ENCODE data around the gene ETS2.

Gene ETS2

DNA sequence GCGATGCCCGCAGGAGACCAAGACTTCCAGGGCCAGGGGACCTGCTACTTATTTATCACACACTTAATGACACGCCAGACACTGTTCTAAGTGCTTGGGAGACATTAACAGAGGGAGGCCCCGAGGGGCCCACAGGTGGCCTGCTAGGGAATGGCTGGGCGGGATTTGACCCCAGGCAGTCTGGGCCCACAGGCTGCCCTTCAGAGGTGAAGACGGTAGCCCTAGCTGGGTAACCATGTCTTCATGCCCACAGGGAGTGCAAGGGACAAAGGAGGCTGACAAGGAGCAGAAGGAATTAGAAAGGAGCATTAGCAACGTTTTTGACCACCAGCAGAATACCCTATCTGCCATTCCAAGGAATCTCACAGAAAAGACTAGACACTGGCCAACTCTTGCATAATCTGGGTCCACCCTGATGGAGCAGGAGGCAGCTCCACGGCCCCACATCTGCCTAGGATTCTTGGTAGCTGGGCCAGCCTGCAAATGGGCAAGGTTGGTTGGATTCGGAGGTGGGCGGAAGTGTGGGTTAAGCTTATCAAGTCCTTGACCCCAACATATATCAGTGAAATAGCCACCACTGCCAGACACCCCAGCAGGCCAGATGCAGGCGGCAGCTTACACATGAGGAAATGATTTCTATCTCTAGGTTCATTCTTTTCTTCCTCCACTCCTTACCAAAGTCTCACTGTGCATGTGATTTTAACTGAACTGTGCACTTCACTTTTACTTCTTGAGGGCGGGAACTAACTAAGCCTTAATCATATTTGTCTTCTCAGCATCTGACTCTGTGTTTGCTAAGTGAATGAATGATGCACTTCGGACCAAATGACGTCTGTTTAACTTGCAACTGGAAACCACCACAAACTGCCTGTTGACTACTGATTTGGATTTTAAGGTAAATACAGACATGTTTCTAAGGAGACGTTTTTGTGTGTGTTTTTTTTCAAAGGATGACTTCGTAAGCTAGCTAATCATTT, 3.4 kb upstream of the ETS2 start:
- DNase-seq (ENCODE audit: low spot score): no peak

DNA sequence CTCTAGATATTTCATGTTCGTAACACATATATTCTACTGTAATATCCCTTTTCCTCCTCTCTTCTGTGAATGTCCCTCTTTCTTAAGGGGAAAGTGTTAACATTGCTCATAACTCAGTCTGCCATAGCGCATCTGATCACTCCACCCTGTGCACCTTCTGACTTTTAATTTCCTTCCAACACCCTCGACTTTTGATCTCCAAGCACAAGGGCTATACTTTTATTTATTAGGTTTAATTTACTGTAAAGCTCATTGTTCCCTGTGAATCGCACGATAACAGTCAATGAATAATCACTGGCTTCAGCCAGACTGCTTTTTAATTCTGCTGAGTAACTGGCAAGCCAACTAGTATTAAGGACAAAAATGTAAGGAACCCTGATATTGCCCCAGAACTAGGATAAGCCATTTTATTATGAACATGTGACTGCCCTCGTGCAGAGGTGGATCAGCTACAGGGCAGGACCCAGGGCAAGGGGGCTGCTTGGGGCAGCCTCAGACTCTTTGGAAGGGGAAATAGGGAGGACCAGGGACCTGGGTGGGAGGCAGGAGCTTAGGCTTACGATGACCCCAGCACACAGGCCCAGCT, 2.6 kb upstream of the ETS2 start:
- DNase-seq (ENCODE audit: low spot score): no peak

DNA sequence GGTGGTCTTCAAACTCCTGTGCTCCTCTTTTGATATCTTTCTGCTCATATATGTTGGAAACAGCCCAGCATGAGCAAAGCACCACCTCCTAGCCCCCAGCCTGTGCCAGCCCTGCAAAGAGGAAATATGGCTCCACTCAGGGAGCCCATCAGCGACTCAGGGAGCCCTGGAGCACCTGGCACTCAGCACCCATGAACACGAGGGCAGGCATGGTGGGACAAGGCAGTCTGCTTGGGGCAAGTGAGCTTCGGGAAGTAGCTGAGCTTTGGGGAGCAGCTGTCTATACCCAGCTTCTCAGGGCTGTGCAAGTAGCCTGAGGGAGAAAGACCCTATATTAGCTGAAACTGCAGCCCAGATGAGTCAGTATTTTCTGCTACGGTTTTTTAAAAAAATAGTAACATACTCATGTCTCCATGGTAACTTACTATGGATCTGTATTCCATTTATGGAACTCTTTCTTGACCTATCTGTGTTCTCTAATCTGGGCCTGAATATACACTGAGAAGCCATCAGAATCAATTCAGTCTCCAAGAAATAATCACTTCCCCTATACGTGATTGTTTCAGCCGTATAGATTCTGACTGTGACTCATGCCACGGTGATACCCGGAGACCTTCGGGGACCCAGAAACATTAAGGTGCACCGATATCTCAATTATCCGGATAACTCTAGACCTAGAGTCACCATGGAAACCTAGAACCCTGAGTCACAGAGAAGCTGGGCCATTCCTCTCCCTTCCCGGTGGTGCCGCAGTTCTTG, 1.5 kb upstream of the ETS2 start:
- DNase-seq (ENCODE audit: low spot score): peak; percentile 26

DNA sequence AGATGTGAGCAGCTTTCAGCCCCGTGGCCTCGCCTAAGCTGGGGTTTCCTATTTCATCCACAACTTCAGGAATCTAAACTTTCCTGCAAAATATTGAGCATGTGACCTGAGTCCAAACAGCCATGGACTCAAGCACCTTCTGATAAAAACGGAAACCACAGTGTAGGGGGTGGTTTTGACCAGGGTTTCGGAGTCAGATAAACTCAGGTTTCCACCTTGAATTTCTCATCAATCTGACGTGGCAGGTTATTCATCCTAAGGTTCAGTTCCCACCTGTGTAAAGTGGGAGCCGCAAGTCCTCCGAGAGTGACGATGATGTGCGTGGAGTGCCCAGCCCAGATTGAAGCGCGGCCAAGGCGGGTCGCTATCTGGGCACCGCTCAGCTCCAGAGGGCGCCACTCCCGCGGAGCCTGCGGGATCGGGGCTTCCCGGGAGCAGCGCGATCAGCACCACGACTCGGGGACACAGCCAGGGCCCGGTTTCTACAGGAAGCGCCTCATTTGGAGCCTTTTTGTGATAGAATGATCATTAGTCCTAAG, 871 bp upstream of the ETS2 start:
- DNase-seq (ENCODE audit: low spot score): peak; percentile 74

DNA sequence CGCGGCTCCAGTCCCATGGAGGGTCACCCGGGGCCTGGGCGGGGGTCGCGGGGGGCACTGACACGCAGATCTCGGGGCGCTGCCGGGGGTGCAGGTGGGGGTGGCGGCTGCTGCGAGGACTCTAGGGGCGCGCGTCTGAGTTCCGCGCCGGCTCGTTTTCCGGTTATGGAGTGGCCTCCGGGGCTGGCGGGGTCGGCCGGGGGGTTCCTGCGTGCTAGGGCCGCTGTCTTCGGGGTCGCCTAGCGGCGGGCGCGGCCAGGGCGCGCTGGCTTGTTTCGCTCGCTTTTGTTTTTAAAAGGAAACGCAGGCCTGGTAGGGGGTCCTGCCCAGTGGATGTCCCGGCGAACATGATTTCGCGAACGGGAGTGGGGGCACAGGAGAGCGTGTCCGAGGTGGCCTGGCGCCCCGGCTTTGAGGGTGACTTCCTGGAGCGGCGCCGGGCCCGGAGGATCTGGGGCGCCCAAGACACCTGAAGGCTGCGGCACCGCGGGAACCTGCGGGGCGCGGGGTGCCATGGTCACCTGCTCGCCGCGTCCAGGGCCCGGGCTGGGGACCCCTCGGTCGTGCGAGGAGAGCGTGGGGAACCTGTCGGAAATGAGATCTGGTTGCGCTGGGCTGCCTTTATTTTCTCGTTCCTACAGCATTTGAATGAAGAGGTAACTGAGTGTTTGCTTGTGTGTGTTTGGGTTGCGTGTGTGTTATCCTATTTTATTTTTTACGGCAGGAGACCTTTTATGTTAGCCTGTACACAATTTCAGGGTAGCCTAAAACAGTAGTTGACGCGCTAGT, 618 bp downstream of the ETS2 start:
- DNase-seq (ENCODE audit: low spot score): peak; percentile 43

DNA sequence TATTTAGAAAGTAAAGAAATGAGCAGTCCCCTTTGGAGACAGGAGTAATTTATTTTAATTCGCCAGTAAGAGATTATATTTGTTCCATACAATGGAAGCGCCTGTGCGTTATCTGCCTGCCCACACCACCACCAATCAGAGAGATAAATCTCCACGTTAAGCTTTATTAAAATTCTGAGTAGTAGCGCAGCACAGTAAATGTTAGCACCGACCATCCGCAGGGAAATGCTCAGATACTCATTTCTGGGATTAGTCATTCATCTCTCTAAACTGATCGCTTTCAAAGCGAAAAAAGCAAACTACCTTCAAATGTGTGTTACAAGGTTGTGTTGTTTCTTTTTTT, 1.2 kb downstream of the ETS2 start:
- DNase-seq (ENCODE audit: low spot score): no peak

DNA sequence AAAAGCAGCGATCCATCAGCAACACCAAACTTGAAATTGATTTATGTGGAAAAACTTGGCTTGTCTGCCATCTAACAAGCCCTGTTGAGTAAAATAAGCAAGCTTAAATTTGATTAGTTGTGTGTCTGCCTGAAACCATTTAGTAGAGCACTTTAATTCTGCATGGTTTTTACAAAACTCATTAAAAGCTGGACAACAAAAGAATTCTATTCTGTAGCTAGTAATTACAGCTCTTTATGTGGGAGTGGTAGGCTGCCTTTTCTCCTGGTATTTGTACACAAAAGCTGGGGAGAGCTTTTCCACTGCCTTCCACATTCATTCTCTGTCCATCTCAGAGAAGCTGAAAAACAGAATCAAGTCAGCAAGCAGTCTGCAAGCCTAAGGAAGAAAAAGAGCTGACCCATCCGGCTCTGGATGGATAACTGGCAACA, 1.7 kb downstream of the ETS2 start:
- DNase-seq (ENCODE audit: low spot score): no peak

DNA sequence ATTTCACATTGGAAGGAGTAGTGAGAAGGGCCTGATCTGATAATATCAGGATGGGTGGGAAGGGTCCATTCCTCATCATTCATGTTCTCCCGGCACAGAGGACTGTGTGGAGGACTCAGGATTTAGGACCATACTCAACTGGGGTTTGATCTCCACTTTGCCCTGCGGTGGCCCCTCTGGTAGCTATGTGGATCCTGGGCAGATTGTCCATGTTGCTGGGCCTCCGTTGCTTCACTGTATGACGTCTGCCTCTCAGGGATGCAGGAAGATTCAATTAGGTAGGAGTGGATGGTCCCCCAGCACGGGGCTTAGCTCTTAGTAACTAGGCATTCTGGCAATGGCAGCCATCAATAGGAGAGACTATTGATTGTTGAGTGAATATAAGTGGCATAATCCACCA, 2.3 kb downstream of the ETS2 start:
- no peak for DNase-seq (ENCODE audit: low spot score)

DNA sequence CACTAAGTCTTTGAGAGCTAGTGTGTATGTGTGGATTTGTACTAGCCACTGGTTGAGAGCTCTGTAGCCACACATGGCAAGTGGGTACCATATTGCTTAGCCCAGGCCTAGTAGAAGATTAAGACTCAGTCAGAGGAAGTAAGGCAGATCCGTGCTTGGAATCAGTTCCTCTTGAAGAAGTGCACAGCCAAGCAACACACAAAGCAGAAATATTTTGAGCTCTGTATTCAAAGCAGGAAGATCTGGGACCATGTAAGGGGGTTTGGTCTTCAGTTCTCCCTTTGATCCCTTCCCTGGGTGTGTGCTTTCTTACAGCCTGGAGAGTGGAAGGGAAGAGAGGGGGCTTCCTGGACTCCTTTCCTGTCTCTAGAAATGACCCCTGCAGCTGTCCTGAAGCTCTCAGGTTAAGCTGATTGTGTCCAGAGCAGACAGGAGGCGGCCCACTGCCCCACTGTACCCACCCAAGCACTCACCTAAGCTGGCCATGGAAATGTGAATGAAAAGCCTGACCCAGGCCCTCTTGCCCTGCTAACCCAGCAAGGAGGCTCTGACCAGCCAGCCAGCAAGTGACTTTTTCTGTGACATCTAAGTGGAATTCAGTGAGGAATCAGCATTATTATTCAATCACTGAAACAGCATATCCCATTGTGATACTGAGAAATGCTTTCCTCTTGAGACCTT, 3.6 kb downstream of the ETS2 start:
- no peak for DNase-seq (ENCODE audit: low spot score)

DNA sequence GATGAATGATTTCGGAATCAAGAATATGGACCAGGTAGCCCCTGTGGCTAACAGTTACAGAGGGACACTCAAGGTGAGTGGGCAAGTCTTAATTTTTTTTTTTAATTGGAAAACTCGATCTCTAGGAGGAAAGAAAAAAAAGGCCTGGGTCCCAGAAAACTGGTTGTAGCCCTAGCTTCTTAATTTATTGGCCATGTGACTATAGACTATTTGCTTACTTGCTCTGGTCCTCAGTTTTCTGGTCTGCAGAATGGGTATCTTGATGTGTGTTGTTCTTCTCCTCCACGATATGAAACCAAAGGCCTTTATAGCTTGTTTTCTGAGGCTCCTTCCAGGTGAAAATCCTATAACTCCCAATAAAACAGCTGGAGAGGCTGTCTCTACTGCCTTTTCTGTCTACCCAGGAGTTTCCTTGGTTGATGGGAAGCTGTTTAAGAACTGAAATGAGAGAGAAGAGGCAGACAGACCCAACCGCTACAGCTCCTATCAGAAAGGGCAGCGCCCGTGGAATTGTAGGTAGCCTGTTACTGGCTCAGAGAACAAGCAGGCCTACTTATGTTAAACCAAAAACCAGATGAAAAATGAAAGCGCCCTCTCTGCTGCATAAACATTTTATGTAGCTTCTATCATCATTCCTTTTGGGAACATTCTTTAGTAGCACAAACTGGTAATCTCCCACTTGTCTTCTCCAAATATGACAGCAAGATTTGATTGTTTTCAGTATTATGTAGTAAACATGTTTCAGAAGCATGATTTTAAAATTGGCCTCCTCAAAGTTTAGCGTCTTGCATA, 4.5 kb downstream of the ETS2 start:
- no peak for DNase-seq (ENCODE audit: low spot score)

DNA sequence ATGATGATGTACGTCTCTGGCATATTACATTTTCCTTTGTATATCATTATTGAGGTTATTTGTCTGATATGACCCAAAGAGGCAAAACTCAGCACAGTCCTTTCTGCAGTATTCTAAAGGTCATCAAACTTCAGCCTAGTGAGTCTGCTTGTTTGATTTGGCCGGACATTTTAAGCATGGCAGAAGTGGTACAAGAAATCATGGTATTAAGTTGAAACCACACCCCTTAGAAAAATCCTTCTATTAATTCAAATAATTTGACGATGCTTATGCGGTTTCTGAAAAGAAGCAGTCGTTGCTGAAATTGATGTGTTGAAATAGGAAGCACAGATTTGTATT, 5.1 kb downstream of the ETS2 start:
- DNase-seq (ENCODE audit: low spot score): no peak

DNA sequence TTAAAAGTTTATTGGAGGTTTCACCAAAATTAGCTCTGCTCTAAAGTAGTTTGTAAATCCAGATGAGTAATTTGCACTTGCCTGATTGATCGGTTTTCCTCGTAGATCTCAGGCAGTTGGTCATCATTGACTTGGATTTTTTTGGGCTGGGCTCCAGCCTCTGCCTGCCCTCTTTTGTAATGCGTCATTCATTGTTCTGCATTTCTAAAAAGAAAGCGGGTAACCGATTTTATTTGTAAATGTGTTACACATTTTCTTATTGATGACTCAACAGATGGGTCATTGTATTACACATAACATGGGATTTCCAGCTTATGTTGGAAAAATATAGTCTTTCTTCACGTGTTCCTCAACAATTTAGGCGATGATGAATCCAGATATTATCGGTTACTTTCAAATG, 5.5 kb downstream of the ETS2 start:
- no peak for DNase-seq (ENCODE audit: low spot score)

DNA sequence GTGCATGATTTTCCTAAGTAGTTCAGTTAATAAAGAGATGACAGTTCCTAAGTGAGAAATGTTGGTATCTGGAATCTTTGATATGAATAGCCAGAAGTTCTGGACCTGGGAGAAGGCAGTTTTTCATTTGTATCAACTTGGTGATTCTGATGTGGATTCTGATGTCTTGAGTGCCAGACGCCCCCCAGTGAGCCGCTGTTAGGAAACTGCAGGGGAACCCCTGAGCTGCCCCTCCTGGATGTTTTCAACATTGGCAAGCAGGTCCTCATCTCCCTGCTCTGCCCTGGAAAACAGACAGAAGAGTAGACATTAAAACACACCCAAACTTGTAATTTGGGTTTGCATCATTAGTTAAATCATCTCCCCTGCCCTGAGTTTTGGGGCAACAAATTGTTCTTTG, 7.4 kb downstream of the ETS2 start:
- no peak for DNase-seq (ENCODE audit: low spot score)

DNA sequence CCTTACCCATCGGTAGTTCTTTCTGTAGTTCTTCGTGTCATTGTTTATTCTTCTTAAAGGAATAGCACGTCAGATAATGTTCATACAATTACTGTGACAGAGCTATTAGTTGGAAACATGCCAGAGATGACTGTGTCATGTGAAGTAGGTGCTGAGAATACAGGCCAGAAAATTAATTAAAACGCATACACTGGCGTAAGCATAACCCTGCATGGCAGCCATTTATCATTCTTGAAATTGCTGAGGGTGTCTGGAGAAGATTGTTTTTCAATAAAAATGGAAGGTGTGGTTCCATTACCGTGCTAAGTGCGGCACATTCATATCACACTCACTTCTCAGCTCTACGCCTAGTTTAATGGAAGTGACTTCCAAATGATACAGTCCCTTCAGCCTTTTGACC, 7.8 kb downstream of the ETS2 start:
- no peak for DNase-seq (ENCODE audit: low spot score)

DNA sequence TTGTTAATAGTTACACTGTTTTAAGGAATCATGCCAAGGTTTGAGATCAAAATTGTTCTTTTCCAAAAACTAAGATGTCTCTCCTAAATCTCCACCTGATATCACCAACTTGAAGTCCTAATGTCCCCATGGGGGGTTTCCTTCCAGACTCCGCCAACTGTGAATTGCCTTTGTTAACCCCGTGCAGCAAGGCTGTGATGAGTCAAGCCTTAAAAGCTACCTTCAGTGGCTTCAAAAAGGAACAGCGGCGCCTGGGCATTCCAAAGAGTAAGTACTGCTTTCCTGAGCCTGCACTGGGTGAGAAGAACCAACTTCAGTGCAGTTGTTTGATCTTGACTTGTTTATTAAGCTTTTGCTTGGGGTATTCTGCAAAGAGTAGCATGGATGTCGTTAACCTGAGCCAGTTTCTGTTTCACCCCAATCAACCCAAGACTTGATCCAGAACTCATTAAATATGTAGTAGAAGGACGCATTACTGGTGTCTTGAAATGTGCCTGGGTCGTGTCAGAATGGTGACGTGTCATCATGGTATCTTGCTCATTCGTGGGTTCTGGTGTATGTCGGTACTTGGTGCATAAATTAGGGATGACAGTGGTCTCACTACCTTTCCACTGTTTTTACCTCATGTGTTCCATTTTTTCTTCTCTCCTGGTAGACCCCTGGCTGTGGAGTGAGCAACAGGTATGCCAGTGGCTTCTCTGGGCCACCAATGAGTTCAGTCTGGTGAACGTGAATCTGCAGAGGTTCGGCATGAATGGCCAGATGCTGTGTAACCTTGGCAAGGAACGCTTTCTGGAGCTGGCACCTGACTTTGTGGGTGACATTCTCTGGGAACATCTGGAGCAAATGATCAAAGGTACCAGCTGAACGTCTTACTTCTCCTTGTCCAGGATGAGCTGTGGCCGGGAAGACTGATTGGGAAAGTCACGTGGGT, 8.7 kb downstream of the ETS2 start:
- DNase-seq (ENCODE audit: low spot score): peak; percentile 26

DNA sequence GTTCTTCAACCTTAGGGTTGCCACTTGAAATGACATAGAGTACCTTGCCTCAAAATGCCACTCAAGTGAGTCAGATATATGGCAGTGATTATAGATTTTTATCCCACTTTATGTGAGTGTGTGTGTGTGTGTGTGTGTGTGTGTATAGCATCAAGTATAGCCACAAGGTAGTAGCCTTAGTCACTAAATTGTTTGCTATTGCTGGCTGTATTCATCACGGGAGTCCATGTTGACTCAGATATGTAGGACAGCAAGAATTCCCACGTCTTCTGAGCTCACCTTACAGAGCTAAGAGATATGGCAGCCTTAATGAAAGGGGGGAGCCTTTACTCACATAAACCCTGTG, 9.3 kb downstream of the ETS2 start:
- DNase-seq (ENCODE audit: low spot score): no peak

DNA sequence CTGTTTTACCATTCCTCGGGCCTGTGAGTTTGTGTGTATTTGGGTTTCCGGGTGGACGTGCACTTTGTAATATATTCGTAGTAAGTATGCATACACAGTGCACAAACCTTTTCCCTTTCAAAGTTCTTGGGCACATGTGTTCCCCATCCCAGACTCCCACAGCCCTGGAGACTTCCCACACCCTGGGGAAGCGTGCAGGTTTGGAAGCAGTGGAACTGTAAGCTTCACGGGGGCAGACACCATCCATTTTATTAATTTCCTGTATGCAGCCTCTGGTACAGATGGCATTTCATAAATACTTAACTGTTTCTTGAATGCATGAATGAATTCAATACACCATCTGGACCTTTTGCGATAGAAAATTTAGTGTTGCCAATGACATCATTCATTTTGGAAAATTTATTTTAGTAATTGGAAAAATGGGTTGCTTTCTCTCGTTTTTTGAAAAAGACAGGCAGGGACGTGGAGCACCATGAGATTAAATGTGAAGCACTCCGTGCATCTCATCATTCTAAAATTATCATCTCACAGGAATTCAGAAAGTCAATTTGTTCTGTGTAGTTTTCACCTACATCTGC, 10.8 kb downstream of the ETS2 start:
- no peak for DNase-seq (ENCODE audit: low spot score)

DNA sequence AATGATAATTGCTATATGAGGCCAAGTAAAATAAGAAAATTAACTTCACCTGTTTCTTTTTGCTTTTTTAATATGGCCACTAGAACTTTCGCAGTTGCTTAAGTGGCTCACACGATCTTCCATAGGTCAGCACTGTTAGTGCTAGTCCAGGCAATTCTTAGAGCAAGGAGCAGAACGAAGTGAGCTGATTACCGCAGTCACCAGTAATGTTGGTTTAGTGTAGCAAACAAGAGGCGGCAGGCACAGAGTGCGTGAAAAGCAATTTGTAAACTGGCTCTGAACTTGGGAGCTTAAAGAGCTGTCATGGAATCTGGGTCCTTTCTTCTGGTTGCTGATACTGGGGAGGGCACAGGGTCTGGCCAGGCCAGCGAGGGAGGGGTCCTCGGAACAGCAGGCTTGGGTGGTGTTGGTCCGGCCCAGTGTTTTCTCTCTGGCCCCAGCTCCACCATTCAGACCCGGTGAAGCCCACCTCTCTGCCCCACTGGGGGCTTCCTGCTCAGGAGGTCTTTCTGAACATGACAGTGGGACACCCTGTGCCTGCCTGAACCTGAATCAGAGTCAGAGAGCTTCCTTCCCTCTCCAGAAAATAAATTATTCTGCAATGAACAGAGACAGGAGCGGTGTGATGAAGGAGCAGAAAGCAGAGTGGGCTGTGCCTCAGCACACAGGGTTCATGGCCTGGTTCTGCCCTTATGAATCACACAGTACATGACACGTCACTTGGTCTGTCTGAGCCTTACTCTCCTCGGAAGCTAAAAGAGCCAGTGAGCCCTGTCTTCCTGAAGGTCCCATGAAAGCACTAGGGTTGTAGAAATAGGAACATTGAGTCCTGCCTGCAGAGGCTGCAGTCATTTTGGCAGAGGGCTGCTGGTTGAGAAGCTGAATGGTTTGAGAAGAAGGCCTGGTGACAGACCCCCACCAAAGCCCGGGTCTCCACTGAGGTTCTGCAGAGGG, 11.9 kb downstream of the ETS2 start:
- no peak for DNase-seq (ENCODE audit: low spot score)

All from iPS-NIHi11 (cell line).